SK-N-MC (cell line): Measurements from ENCODE around the gene ZER1.

Source experiments
- EZH2 ChIP-seq: fragments of 200-600 bp; sonication (generic); IDR thresholded peaks from one replicate; pipeline ENCODE4 v1.6.1; 2017; ENCODE audit warnings: antibody characterized with exemption
- FOXP2 ChIP-seq: optimal IDR thresholded peaks from 2 replicates; pipeline ENCODE3; 2011; ENCODE audit warnings: mild to moderate bottlenecking, moderate library complexity; ENCODE audit not compliant: insufficient read depth; ENCODE audit errors: extremely low read length, control extremely low read depth
- POLR2AphosphoS5 ChIP-seq: IDR thresholded peaks from 2 replicates; pipeline ENCODE4 v1.6.1; 2012; ENCODE audit warnings: mild to moderate bottlenecking, low read depth, low read length, borderline replicate concordance

GRCh38 chr9:128706671-128707381 is 64.9 kb downstream of the ZER1 start:
- no peak for TF ChIP-seq EZH2
- TF ChIP-seq POLR2AphosphoS5 = no peak
- no peak for TF ChIP-seq FOXP2
